Dendritic cell treated with granulocyte-macrophage colony-stimulating factor and Interleukin-4, amounts not matched to agents 40 ng/mL and 50 ng/mL, for 4 days (primary cell): ENCODE measurements around the gene SYT8.
"Not testable (repeated sequence)": the region's sequence is repeated elsewhere in the genome, so short reads cannot be mapped to it uniquely, and the experiment has no call there.

ENCODE experiments used
- H3K27ac Mint-ChIP-seq: one replicate; pipeline ENCODE4 v1.8.0; 2022; ENCODE audit warnings: mild to moderate bottlenecking, mixed read lengths
- H3K27me3 Mint-ChIP-seq: one replicate; pipeline ENCODE4 v1.8.0; 2022; ENCODE audit warnings: mild to moderate bottlenecking, mixed read lengths
- H3K36me3 Mint-ChIP-seq: one replicate; pipeline ENCODE4 v1.8.0; 2022; ENCODE audit warnings: low read depth, mixed read lengths
- H3K4me1 Mint-ChIP-seq: one replicate; pipeline ENCODE4 v1.8.0; 2022; ENCODE audit warnings: low read depth, mixed read lengths
- H3K4me3 Mint-ChIP-seq: one replicate; pipeline ENCODE4 v1.8.0; 2022; ENCODE audit warnings: mild to moderate bottlenecking, moderate library complexity, mixed read lengths
- H3K9me3 Mint-ChIP-seq: one replicate; pipeline ENCODE4 v1.8.0; 2022; ENCODE audit warnings: mixed read lengths
- intact Hi-C: fragments of 100-400 bp; cut with micrococcal nuclease; formaldehyde crosslinking; loops from one replicate; pipeline ENCODE4 v1.15.0; 2022

SYT8 gene

GRCh38 chr11:1834779-1835670, at the start of gene SYT8:
SYT8 (plus strand) TSS chr11:1834990; CDS start chr11:1835106, 116 bp downstream.
- intact Hi-C loops, result loop anchor here (5.0 kb wide), 1 partner anchor 82 kb away; the partner anchor contains the start of gene TNNT3
- Mint-ChIP-seq H3K27ac (no peak within 1 kb of the TSS), H3K9me3 (no peaks in the 10 kb centered on the region), H3K27me3 (peaks cover 56% of the 10 kb centered on the region), H3K4me1 (peaks cover 46% of the 10 kb centered on the region), H3K36me3 (no peaks in the 10 kb centered on the region), H3K4me3 (no peak within 1 kb of the TSS)

GRCh38 chr11:1785749-1786413, 48.9 kb upstream of the SYT8 start:
- peaks cover 25% of the 10 kb centered on the region for H3K27me3 Mint-ChIP-seq
- intact Hi-C loops, result loop anchor here (1.0 kb wide), 1 partner anchor 14 kb away; no protein-coding TSS in a partner anchor
- no peaks in the 10 kb centered on the region for H3K36me3 Mint-ChIP-seq
- H3K4me1 Mint-ChIP-seq, result peaks cover 68% of the 10 kb centered on the region
- no peaks in the 10 kb centered on the region for H3K9me3 Mint-ChIP-seq
- peak overlapping the region; percentile 83 for H3K27ac Mint-ChIP-seq
- no peak overlapping the region for H3K4me3 Mint-ChIP-seq

GRCh38 chr11:1786466-1786865, 48.3 kb upstream of the SYT8 start:
- no peaks in the 10 kb centered on the region for H3K36me3 Mint-ChIP-seq
- H3K9me3 Mint-ChIP-seq, result no peaks in the 10 kb centered on the region
- intact Hi-C loops, result loop anchor here (1.0 kb wide), 1 partner anchor 14 kb away; no protein-coding TSS in a partner anchor
- peaks cover 29% of the 10 kb centered on the region for H3K27me3 Mint-ChIP-seq
- no peak overlapping the region for H3K4me3 Mint-ChIP-seq
- H3K4me1 Mint-ChIP-seq, result peaks cover 62% of the 10 kb centered on the region
- H3K27ac Mint-ChIP-seq, result peak overlapping the region; percentile 83

- H3K27ac Mint-ChIP-seq, result no peak overlapping the region
- intact Hi-C loops, result loop anchor here (5.0 kb wide), 1 partner anchor 40 kb away; the partner anchor contains the start of gene IFITM10
- peaks cover 39% of the 10 kb centered on the region for H3K27me3 Mint-ChIP-seq
Measured at GRCh38 chr11:1791912-1792311, 42.9 kb upstream of the SYT8 start.

GRCh38 chr11:1792461-1792860, 42.3 kb upstream of the SYT8 start:
- Mint-ChIP-seq H3K27ac (peak overlapping the region; percentile 66), H3K9me3 (no peaks in the 10 kb centered on the region), H3K36me3 (no peaks in the 10 kb centered on the region), H3K4me3 (peak overlapping the region; percentile 57), H3K27me3 (peaks cover 43% of the 10 kb centered on the region), H3K4me1 (peaks cover 8% of the 10 kb centered on the region)
- intact Hi-C loops, result loop anchor here (5.0 kb wide), 1 partner anchor 40 kb away; the partner anchor contains the start of gene IFITM10

More at GRCh38 chr11:1791912-1792311, 42.9 kb upstream of the SYT8 start:
- Mint-ChIP-seq H3K4me3 (no peak overlapping the region), H3K9me3 (no peaks in the 10 kb centered on the region), H3K36me3 (no peaks in the 10 kb centered on the region), H3K4me1 (peaks cover 13% of the 10 kb centered on the region)

GRCh38 chr11:1793081-1793480, 41.7 kb upstream of the SYT8 start:
- peaks cover 6% of the 10 kb centered on the region for H3K4me1 Mint-ChIP-seq
- no peak overlapping the region for H3K27ac Mint-ChIP-seq
- intact Hi-C loops, result loop anchor here (5.0 kb wide), 1 partner anchor 41 kb away; the partner anchor contains the start of gene IFITM10
- H3K36me3 Mint-ChIP-seq, result no peaks in the 10 kb centered on the region
- H3K27me3 Mint-ChIP-seq, result peaks cover 49% of the 10 kb centered on the region
- H3K4me3 Mint-ChIP-seq, result no peak overlapping the region
- no peaks in the 10 kb centered on the region for H3K9me3 Mint-ChIP-seq

- Mint-ChIP-seq H3K4me3 (no peak overlapping the region), H3K4me1 (peaks cover 6% of the 10 kb centered on the region), H3K27ac (no peak overlapping the region), H3K36me3 (no peaks in the 10 kb centered on the region), H3K27me3 (peaks cover 55% of the 10 kb centered on the region), H3K9me3 (no peaks in the 10 kb centered on the region)
- intact Hi-C loops, result no loop called here
Measured at GRCh38 chr11:1796413-1797011, 38.3 kb upstream of the SYT8 start.

- Mint-ChIP-seq H3K27me3 (peaks cover 59% of the 10 kb centered on the region), H3K4me1 (peaks cover 3% of the 10 kb centered on the region), H3K36me3 (no peaks in the 10 kb centered on the region), H3K4me3 (no peak overlapping the region), H3K27ac (no peak overlapping the region), H3K9me3 (no peaks in the 10 kb centered on the region)
- intact Hi-C loops, result no loop called here
Measured at GRCh38 chr11:1797391-1798125, 37.2 kb upstream of the SYT8 start.

GRCh38 chr11:1803246-1803645, 31.5 kb upstream of the SYT8 start:
- intact Hi-C loops, result no loop called here
- H3K27ac Mint-ChIP-seq, result no peak overlapping the region
- H3K9me3 Mint-ChIP-seq, result no peaks in the 10 kb centered on the region
- no peaks in the 10 kb centered on the region for H3K36me3 Mint-ChIP-seq
- no peaks in the 10 kb centered on the region for H3K4me1 Mint-ChIP-seq
- H3K4me3 Mint-ChIP-seq, result no peak overlapping the region
- peaks cover 69% of the 10 kb centered on the region for H3K27me3 Mint-ChIP-seq

GRCh38 chr11:1803835-1804519, 30.8 kb upstream of the SYT8 start:
- intact Hi-C loops, H3K9me3 Mint-ChIP-seq, H3K4me3 Mint-ChIP-seq, H3K27ac Mint-ChIP-seq, H3K4me1 Mint-ChIP-seq, H3K36me3 Mint-ChIP-seq: not testable (repeated sequence)
- H3K27me3 Mint-ChIP-seq, result peaks cover 71% of the 10 kb centered on the region

- H3K36me3 Mint-ChIP-seq, result peaks cover 5% of the 10 kb centered on the region
- no peak overlapping the region for H3K4me3 Mint-ChIP-seq
- peaks cover 9% of the 10 kb centered on the region for H3K9me3 Mint-ChIP-seq
- intact Hi-C loops, result no loop called here
- H3K27me3 Mint-ChIP-seq, result peaks cover 83% of the 10 kb centered on the region
- H3K27ac Mint-ChIP-seq, result no peak overlapping the region
- peaks cover under 1% of the 10 kb centered on the region for H3K4me1 Mint-ChIP-seq
Measured at GRCh38 chr11:1805525-1805924, 29.3 kb upstream of the SYT8 start.

- H3K4me3 Mint-ChIP-seq, result no peak overlapping the region
- H3K4me1 Mint-ChIP-seq, result peaks cover 7% of the 10 kb centered on the region
- peaks cover 85% of the 10 kb centered on the region for H3K27me3 Mint-ChIP-seq
- no peak overlapping the region for H3K27ac Mint-ChIP-seq
- intact Hi-C loops, result no loop called here
- H3K9me3 Mint-ChIP-seq, result peaks cover 14% of the 10 kb centered on the region
- peaks cover 5% of the 10 kb centered on the region for H3K36me3 Mint-ChIP-seq
Measured at GRCh38 chr11:1807264-1807995, 27.4 kb upstream of the SYT8 start.
